ENCODE measurements around the gene PPDPF. TPM values are rescaled to one million over a fixed set of nuclear protein-coding genes. Genes with fewer than 3 reads are reported as not detected.
"Not testable (repeated sequence)": the region's sequence is repeated elsewhere in the genome, so short reads cannot be mapped to it uniquely, and the experiment has no call there.

Gene PPDPF
- polyA plus RNA-seq (ENCODE audit: insufficient read length), result 118 TPM
- long read RNA-seq, donor 1, transcript PPDPF-203 (2 exons, 373 nt), result minor isoform, 6 of 624 reads
- long read RNA-seq, donor 1, transcript PPDPF-201 (3 exons, 627 nt), result minor isoform, 7 of 624 reads
- long read RNA-seq, donor 1, transcript PPDPF-204 (3 exons, 478 nt), result minor isoform, 7 of 624 reads
- long read RNA-seq, donor 1, transcript PPDPF-202 (4 exons, 868 nt), result major isoform, 469 of 624 reads
- long read RNA-seq, donor 1, partial matches to known transcripts, result 105 of 624 reads
- long read RNA-seq, donor 1, other reads (novel, unspliced or antisense), result 30 of 624 reads
- long read RNA-seq, donor 2, transcript PPDPF-202 (4 exons, 868 nt), result major isoform, 238 of 310 reads
- long read RNA-seq, donor 2, transcript PPDPF-204 (3 exons, 478 nt), result minor isoform, 6 of 310 reads
- long read RNA-seq, donor 2, partial matches to known transcripts, result 52 of 310 reads
- long read RNA-seq, donor 2, other reads (novel, unspliced or antisense), result 7 of 310 reads
- long read RNA-seq, donor 3, transcript PPDPF-202 (4 exons, 868 nt), result major isoform, 185 of 226 reads
- long read RNA-seq, donor 3, transcript PPDPF-204 (3 exons, 478 nt), result minor isoform, 8 of 226 reads
- long read RNA-seq, donor 3, partial matches to known transcripts, result 21 of 226 reads
- long read RNA-seq, donor 3, other reads (novel, unspliced or antisense), result 7 of 226 reads
- long read RNA-seq, donor 4, transcript PPDPF-202 (4 exons, 868 nt), result major isoform, 24 of 54 reads
- long read RNA-seq, donor 4, partial matches to known transcripts, result 24 of 54 reads
- long read RNA-seq, donor 4, other reads (novel, unspliced or antisense), result 0 of 54 reads
- long read RNA-seq, donor 5, transcript PPDPF-202 (4 exons, 868 nt), result major isoform, 397 of 536 reads
- long read RNA-seq, donor 5, transcript PPDPF-204 (3 exons, 478 nt), result minor isoform, 10 of 536 reads
- long read RNA-seq, donor 5, partial matches to known transcripts, result 99 of 536 reads
- long read RNA-seq, donor 5, other reads (novel, unspliced or antisense), result 22 of 536 reads
- long read RNA-seq, donor 6, transcript PPDPF-203 (2 exons, 373 nt), result minor isoform, 9 of 314 reads
- long read RNA-seq, donor 6, transcript PPDPF-202 (4 exons, 868 nt), result major isoform, 217 of 314 reads
- long read RNA-seq, donor 6, partial matches to known transcripts, result 64 of 314 reads
- long read RNA-seq, donor 6, other reads (novel, unspliced or antisense), result 17 of 314 reads
- long read RNA-seq, donor 7, transcript PPDPF-201 (3 exons, 627 nt), result minor isoform, 5 of 485 reads
- long read RNA-seq, donor 7, transcript PPDPF-202 (4 exons, 868 nt), result major isoform, 376 of 485 reads
- long read RNA-seq, donor 7, partial matches to known transcripts, result 73 of 485 reads
- long read RNA-seq, donor 7, other reads (novel, unspliced or antisense), result 23 of 485 reads
- long read RNA-seq, donor 8, transcript PPDPF-202 (4 exons, 868 nt), result major isoform, 114 of 159 reads
- long read RNA-seq, donor 8, partial matches to known transcripts, result 29 of 159 reads
- long read RNA-seq, donor 8, other reads (novel, unspliced or antisense), result 10 of 159 reads

GRCh38 chr20:63520504-63520933, at the start of gene PPDPF:
PPDPF (plus strand) TSS chr20:63520765; CDS start chr20:63521309, 544 bp downstream.
- peak; percentile 82 for DNase-seq

GRCh38 chr20:63471002-63471716, 49.4 kb upstream of the PPDPF start:
- DNase-seq, result no peak

- DNase-seq, result no peak
Observed at GRCh38 chr20:63471717-63471980, 48.9 kb upstream of the PPDPF start.

- DNase-seq, result no peak
Observed at GRCh38 chr20:63471981-63472831, 48.4 kb upstream of the PPDPF start, which contains the start of gene KCNQ2. KCNQ2 (minus strand) TSS chr20:63472655; CDS start chr20:63472463, 192 bp downstream.

- DNase-seq, result no peak
Observed at GRCh38 chr20:63472862-63473390, 47.6 kb upstream of the PPDPF start.

- no peak for DNase-seq
Observed at GRCh38 chr20:63473555-63474449, 46.8 kb upstream of the PPDPF start.

GRCh38 chr20:63475209-63475608, 45.4 kb upstream of the PPDPF start:
- peak; percentile 53 for DNase-seq

GRCh38 chr20:63477061-63477616, 43.4 kb upstream of the PPDPF start:
- no peak for DNase-seq

GRCh38 chr20:63477944-63478343, 42.6 kb upstream of the PPDPF start:
- DNase-seq, result no peak

- no peak for DNase-seq
Observed at GRCh38 chr20:63478346-63479302, 41.9 kb upstream of the PPDPF start.

GRCh38 chr20:63479695-63480419, 40.7 kb upstream of the PPDPF start:
- not testable (repeated sequence) for DNase-seq

- no peak for DNase-seq
Observed at GRCh38 chr20:63481503-63481902, 39.1 kb upstream of the PPDPF start.

- no peak for DNase-seq
Observed at GRCh38 chr20:63482021-63482587, 38.5 kb upstream of the PPDPF start.

GRCh38 chr20:63483834-63484233, 36.7 kb upstream of the PPDPF start:
- no peak for DNase-seq

- no peak for DNase-seq
Observed at GRCh38 chr20:63484236-63484635, 36.3 kb upstream of the PPDPF start.

All from left kidney (tissue), 8 donors.